Neural progenitor cell (in vitro differentiated cells): ENCODE data around the gene FKRP.

Source experiments
- CTCF ChIP-seq: fragments of 200-600 bp; sonication (generic); IDR thresholded peaks from 2 replicates; pipeline ENCODE4 v1.5.1; 2017; ENCODE audit warnings: antibody characterized with exemption, mild to moderate bottlenecking
- EZH2 ChIP-seq: fragments of 200-600 bp; sonication (generic); IDR thresholded peaks from 2 replicates; pipeline ENCODE4 v1.6.1; 2017; ENCODE audit warnings: antibody characterized with exemption, mild to moderate bottlenecking, moderate library complexity
- EZH2phosphoT487 ChIP-seq: fragments of 200-600 bp; sonication (generic); IDR thresholded peaks from 2 replicates; pipeline ENCODE4 v1.6.1; 2017; ENCODE audit warnings: antibody characterized with exemption

GRCh38 chr19:46719629-46720502, 26.0 kb upstream of the FKRP start:
- TF ChIP-seq CTCF (no peak), EZH2 (no peak), EZH2phosphoT487 (no peak)
